ENCODE results near the gene RFX4. TPM values are rescaled to one million over a fixed set of nuclear protein-coding genes. Genes with fewer than 3 reads are reported as not detected.

Gene RFX4
- total RNA-seq, 1 experiment from 2014 or later, result not detected

DNA sequence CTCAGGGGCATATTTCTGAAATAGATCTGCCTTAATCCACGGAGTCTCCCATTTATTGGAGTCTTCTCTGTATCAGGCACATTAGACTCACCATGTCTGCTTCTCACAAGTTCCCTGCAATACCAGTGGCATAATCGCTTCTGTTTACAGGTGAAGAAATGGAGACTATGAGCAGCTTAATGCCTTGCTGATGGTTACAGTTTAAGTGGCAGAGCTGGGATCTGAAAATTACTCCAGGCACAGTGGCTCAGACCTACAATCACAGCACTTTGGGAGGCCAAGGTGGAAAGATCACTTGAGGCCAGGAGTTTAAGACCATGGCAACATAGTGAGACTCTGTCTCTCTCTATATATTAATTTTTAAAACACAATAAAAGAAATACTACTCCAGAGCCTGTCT, 184.4 kb downstream of the RFX4 start:
- no peak overlapping the region for H3K27ac ChIP-seq (ENCODE audit: low read length)
- BruUV-seq (replicated peaks), result no TSS peak

DNA sequence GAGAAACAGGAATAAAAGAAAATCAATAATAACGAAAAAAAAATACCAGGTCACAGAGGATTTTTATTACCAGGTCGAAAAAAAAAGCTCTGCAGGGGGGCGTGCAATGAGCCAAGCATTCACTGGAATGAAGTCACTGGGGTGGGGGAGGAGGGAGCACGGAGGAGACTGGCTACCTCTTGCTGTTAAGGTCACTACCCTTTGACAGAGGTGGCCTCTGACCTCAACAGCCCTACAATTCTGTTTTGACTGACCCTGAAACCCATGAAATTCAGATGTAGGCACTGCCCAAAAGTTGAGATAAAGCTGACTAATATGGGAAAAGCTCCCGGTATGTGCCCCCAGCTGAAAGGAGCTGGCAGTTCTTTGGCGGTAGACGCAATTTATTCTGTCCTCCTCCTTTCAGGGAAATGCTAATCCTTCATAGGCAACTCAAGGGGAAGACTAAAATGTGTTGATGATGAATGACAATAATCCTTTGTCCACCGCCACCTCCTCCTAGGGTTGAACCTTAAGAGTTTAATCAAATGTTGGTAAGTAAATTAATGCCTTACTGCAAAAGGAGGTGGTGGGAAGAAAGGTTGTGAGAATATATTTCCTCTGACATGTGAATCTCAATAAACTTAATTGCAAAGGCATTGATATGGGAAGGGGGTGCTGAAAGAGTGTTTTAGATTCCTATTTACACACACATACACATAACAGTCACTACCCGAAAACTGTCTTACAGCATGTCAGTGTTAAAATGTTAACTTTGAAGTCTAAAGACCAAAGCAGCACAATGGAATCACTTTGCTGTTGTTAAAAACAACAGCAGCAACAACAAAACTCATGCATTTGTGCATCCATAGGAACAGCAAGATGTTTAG, 185.4 kb downstream of the RFX4 start:
- DNase-seq (ENCODE audit: low read depth, low spot score), result no peak
- in situ Hi-C loops (cut with HindIII; ENCODE audit: low pct_unique_long_range_greater_than_20kb, low sequenced_read_pairs), result no loop called here

More for the DNA sequence above, 184.4 kb downstream of the RFX4 start:
- no peak for DNase-seq (ENCODE audit: low read depth, low spot score)
- Histone ChIP-seq H3K27me3 (ENCODE audit: control insufficient read depth, insufficient read depth, low read length) (no peaks in the 10 kb centered on the region; the same call in 1 of the 2 replicates), H3K36me3 (ENCODE audit: control insufficient read depth, insufficient read depth, low read length) (no peaks in the 10 kb centered on the region), H3K9me3 (ENCODE audit: control insufficient read depth, insufficient read depth, low read depth, low read length) (no peaks in the 10 kb centered on the region), H3K4me3 (ENCODE audit: low read depth in 2 of 2, low read length in 2 of 2) (no peak overlapping the region), H3K4me1 (ENCODE audit: control insufficient read depth, insufficient read depth, low read length) (peaks cover 4% of the 10 kb centered on the region; the same call in 1 of the 2 replicates)
- POLR2A ChIA-PET, result no interaction called here
- CTCF ChIA-PET, result interaction anchor here (0.6 kb wide), 1 partner anchor 460 kb away, joined by 6 read pairs; no protein-coding TSS in a partner anchor
- ATAC-seq, result peak; percentile 42; the same call in 1 of the 2 replicates
- TF ChIP-seq, protein P1, sequence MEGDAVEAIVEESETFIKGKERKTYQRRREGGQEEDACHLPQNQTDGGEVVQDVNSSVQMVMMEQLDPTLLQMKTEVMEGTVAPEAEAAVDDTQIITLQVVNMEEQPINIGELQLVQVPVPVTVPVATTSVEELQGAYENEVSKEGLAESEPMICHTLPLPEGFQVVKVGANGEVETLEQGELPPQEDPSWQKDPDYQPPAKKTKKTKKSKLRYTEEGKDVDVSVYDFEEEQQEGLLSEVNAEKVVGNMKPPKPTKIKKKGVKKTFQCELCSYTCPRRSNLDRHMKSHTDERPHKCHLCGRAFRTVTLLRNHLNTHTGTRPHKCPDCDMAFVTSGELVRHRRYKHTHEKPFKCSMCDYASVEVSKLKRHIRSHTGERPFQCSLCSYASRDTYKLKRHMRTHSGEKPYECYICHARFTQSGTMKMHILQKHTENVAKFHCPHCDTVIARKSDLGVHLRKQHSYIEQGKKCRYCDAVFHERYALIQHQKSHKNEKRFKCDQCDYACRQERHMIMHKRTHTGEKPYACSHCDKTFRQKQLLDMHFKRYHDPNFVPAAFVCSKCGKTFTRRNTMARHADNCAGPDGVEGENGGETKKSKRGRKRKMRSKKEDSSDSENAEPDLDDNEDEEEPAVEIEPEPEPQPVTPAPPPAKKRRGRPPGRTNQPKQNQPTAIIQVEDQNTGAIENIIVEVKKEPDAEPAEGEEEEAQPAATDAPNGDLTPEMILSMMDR (IDR thresholded peaks at IDR 0.05), result no peak
- TF ChIP-seq POLR2AphosphoS5 (IDR thresholded peaks at IDR 0.05; ENCODE audit: low read depth, low read length) (no peak), SIN3A (IDR thresholded peaks at IDR 0.05; ENCODE audit: borderline replicate concordance, insufficient read depth, low read depth, low read length) (no peak), TCF7L2 (IDR thresholded peaks at IDR 0.05; ENCODE audit: low read depth, low read length) (no peak)
- TF ChIP-seq, protein P2, sequence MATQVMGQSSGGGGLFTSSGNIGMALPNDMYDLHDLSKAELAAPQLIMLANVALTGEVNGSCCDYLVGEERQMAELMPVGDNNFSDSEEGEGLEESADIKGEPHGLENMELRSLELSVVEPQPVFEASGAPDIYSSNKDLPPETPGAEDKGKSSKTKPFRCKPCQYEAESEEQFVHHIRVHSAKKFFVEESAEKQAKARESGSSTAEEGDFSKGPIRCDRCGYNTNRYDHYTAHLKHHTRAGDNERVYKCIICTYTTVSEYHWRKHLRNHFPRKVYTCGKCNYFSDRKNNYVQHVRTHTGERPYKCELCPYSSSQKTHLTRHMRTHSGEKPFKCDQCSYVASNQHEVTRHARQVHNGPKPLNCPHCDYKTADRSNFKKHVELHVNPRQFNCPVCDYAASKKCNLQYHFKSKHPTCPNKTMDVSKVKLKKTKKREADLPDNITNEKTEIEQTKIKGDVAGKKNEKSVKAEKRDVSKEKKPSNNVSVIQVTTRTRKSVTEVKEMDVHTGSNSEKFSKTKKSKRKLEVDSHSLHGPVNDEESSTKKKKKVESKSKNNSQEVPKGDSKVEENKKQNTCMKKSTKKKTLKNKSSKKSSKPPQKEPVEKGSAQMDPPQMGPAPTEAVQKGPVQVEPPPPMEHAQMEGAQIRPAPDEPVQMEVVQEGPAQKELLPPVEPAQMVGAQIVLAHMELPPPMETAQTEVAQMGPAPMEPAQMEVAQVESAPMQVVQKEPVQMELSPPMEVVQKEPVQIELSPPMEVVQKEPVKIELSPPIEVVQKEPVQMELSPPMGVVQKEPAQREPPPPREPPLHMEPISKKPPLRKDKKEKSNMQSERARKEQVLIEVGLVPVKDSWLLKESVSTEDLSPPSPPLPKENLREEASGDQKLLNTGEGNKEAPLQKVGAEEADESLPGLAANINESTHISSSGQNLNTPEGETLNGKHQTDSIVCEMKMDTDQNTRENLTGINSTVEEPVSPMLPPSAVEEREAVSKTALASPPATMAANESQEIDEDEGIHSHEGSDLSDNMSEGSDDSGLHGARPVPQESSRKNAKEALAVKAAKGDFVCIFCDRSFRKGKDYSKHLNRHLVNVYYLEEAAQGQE (IDR thresholded peaks at IDR 0.05; ENCODE audit: insufficient read depth in 1 of 2, low read depth in 2 of 2, low read length in 1 of 2), result no peak
- in situ Hi-C loops (cut with HindIII; ENCODE audit: low pct_unique_long_range_greater_than_20kb, low sequenced_read_pairs), result no loop called here
- intact Hi-C loops (cut with micrococcal nuclease; ENCODE audit: unreplicated experiment), result no loop called here

More for the DNA sequence above, 185.4 kb downstream of the RFX4 start:
- no peaks in the 10 kb centered on the region for H3K36me3 ChIP-seq (ENCODE audit: control insufficient read depth, insufficient read depth, low read length)
- peaks cover 5% of the 10 kb centered on the region for H3K4me1 ChIP-seq (ENCODE audit: control insufficient read depth, insufficient read depth, low read length)
- H3K27ac ChIP-seq (ENCODE audit: low read length), result no peak overlapping the region
- ChIA-PET POLR2A (interaction anchor here (0.5 kb wide), 1 partner anchor 210 kb away, joined by 4 read pairs; no protein-coding TSS in a partner anchor), CTCF (no interaction called here)
- no peaks in the 10 kb centered on the region; the same call in 1 of the 2 replicates for H3K27me3 ChIP-seq (ENCODE audit: control insufficient read depth, insufficient read depth, low read length)
- no peak overlapping the region for H3K4me3 ChIP-seq (ENCODE audit: low read depth in 2 of 2, low read length in 2 of 2)
- ATAC-seq, result no peak
- intact Hi-C loops (cut with micrococcal nuclease; ENCODE audit: unreplicated experiment), result no loop called here
- BruUV-seq (replicated peaks), result no TSS peak
- TF ChIP-seq TCF7L2 (IDR thresholded peaks at IDR 0.05; ENCODE audit: low read depth, low read length), result no peak
- TF ChIP-seq POLR2AphosphoS5 (IDR thresholded peaks at IDR 0.05; ENCODE audit: low read depth, low read length), result no peak
- TF ChIP-seq, protein P2 (IDR thresholded peaks at IDR 0.05; ENCODE audit: insufficient read depth in 1 of 2, low read depth in 2 of 2, low read length in 1 of 2), result no peak
- TF ChIP-seq SIN3A (IDR thresholded peaks at IDR 0.05; ENCODE audit: borderline replicate concordance, insufficient read depth, low read depth, low read length), result no peak
- TF ChIP-seq, protein P1 (IDR thresholded peaks at IDR 0.05), result no peak
- H3K9me3 ChIP-seq (ENCODE audit: control insufficient read depth, insufficient read depth, low read depth, low read length), result no peaks in the 10 kb centered on the region

Data from Panc1 (cell line).